K562 (cell line): ENCODE results near the gene COMMD9. TPM values are rescaled to one million over a fixed set of nuclear protein-coding genes. Genes with fewer than 3 reads are reported as not detected.

Experiments
- BACH1 ChIP-seq: fragments of 200-800 bp; sonication (Bioruptor generic); IDR thresholded peaks from 2 replicates; pipeline ENCODE4 v1.6.1; 2016; ENCODE audit warnings: missing genetic modification characterization, missing compliant biosample characterization
- BRD9 ChIP-seq: fragments of 450-650 bp; IDR thresholded peaks from 2 replicates; pipeline ENCODE4 v1.6.1; 2018; ENCODE audit warnings: low read depth; ENCODE audit not compliant: partially characterized antibody
- CCNT2 ChIP-seq: IDR thresholded peaks from 2 replicates; pipeline ENCODE4 v1.6.1; 2011; ENCODE audit warnings: borderline replicate concordance, low read depth, mild to moderate bottlenecking, moderate library complexity, mixed read lengths, low read length; ENCODE audit not compliant: insufficient read length; ENCODE audit errors: extremely low read depth
- RCOR1 ChIP-seq, 2 experiments: IDR thresholded peaks; 2 replicates each; pipeline ENCODE4 v1.6.1; 2012; ENCODE audit warnings: low read depth in 2 of 2, low read length in 2 of 2, borderline replicate concordance in 1 of 2, improper control_type of control experiment in 1 of 2
- polyA plus RNA-seq, 8 experiments: library from polyadenylated mRNA; depleted of rRNA in 4 of 8; stranded (reverse) in 5 of 8; unstranded in 3 of 8; fragments of >200 nt; fragmentation: Nextera tagmentation in 2 of 8; fragmentation: Illumina TruSeq in 1 of 8; extraction: Ambion mirVana in 2 of 8; extraction: Trizol in 1 of 8; gene quantifications; 2 replicates each; pipeline versions ENCODE4 v1.2.1 to v1.2.3, GENCODE V29; 2011 to 2014; ENCODE audit warnings: inconsistent platforms in 1 of 8, missing spikeins in 1 of 8
- total RNA-seq, 7 experiments: library from RNA; depleted of rRNA in 6 of 7; stranded (reverse); fragments of >200 nt in 6 of 7; fragmentation: Illumina TruSeq in 2 of 7; extraction: Trizol in 2 of 7; gene quantifications; 2 replicates each; pipeline versions ENCODE4 v1.2.1 to v1.2.3, GENCODE V29; 2011 to 2021; ENCODE audit warnings: low replicate concordance in 1 of 7
- TF ChIP-seq, protein P1 (sequence below): fragments of 250-450 bp; sonication (Bioruptor Pico); IDR thresholded peaks from 2 replicates; pipeline ENCODE4 v1.4.0; 2020; ENCODE audit warnings: mild to moderate bottlenecking, moderate library complexity, borderline replicate concordance
- TF ChIP-seq, protein P2 (sequence below): fragments of 250-450 bp; sonication (Bioruptor Pico); IDR thresholded peaks from 2 replicates; pipeline ENCODE4 v1.5.0; 2022; ENCODE audit warnings: mild to moderate bottlenecking

Gene COMMD9
- total and polyA plus RNA-seq, 9 of the 15 experiments (the other 6 are each of a cell fraction or from before 2014, with no cell fraction given), result 27.3 to 121 (median 48.0) TPM

DNA sequence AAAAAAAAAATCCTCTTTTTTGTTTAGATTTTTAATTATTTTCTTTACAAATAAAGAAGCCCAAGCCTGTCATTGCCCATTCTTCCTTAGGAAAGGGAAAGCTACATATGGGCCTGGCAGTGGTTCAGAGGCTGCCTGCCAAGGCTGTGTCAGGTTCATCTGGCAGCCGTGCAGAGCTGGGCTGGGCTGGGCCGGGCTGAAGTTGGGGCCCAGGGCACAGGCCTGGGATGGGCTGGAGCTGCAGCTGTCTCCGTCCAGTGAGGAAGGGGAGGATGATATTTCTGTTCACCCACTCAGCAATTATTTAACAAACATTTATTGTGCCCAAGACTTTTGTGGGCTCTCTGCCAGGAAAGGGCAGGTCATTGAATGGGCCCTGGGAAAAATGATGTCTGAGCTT is 11.4 kb upstream of the COMMD9 start (continued):
- TF ChIP-seq, protein P1, sequence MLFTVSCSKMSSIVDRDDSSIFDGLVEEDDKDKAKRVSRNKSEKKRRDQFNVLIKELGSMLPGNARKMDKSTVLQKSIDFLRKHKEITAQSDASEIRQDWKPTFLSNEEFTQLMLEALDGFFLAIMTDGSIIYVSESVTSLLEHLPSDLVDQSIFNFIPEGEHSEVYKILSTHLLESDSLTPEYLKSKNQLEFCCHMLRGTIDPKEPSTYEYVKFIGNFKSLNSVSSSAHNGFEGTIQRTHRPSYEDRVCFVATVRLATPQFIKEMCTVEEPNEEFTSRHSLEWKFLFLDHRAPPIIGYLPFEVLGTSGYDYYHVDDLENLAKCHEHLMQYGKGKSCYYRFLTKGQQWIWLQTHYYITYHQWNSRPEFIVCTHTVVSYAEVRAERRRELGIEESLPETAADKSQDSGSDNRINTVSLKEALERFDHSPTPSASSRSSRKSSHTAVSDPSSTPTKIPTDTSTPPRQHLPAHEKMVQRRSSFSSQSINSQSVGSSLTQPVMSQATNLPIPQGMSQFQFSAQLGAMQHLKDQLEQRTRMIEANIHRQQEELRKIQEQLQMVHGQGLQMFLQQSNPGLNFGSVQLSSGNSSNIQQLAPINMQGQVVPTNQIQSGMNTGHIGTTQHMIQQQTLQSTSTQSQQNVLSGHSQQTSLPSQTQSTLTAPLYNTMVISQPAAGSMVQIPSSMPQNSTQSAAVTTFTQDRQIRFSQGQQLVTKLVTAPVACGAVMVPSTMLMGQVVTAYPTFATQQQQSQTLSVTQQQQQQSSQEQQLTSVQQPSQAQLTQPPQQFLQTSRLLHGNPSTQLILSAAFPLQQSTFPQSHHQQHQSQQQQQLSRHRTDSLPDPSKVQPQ (CRISPR knock-in tag), result no peak
- TF ChIP-seq RCOR1 (IDR thresholded peaks at IDR 0.05; ENCODE audit: borderline replicate concordance in 1 of 2, low read depth in 2 of 2, low read length in 2 of 2), result no peak
- TF ChIP-seq, protein P2, sequence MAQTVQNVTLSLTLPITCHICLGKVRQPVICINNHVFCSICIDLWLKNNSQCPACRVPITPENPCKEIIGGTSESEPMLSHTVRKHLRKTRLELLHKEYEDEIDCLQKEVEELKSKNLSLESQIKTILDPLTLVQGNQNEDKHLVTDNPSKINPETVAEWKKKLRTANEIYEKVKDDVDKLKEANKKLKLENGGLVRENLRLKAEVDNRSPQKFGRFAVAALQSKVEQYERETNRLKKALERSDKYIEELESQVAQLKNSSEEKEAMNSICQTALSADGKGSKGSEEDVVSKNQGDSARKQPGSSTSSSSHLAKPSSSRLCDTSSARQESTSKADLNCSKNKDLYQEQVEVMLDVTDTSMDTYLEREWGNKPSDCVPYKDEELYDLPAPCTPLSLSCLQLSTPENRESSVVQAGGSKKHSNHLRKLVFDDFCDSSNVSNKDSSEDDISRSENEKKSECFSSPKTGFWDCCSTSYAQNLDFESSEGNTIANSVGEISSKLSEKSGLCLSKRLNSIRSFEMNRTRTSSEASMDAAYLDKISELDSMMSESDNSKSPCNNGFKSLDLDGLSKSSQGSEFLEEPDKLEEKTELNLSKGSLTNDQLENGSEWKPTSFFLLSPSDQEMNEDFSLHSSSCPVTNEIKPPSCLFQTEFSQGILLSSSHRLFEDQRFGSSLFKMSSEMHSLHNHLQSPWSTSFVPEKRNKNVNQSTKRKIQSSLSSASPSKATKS (CRISPR knock-in tag), result no peak
- TF ChIP-seq BRD9, result no peak
- no peak for TF ChIP-seq CCNT2
- TF ChIP-seq BACH1 (tag), result no peak
